RCC 7860 (cell line): ENCODE measurements around the gene PLCH1.

Source experiments
- DNase-seq: peaks from one replicate; pipeline ENCODE4 v3.0.0-alpha.2; 2015; ENCODE audit warnings: low spot score
- FAIRE-seq: peaks from 2 replicates; lab custom pipeline; 2012; peaks lifted over from hg19 to GRCh38; lab: Jason Lieb, UNC

Gene PLCH1

GRCh38 chr3:155391551-155391958 lies 353.3 kb downstream of the PLCH1 start:
- no peak for DNase-seq
- no peak for FAIRE-seq

- no peak for DNase-seq
- no peak for FAIRE-seq
Observed at GRCh38 chr3:155391104-155391503, 353.8 kb downstream of the PLCH1 start.

- DNase-seq (no peak), FAIRE-seq (no peak)
Observed at GRCh38 chr3:155390351-155390750, 354.5 kb downstream of the PLCH1 start.

- no peak for FAIRE-seq
- DNase-seq, result no peak
Observed at GRCh38 chr3:155388417-155388816, 356.5 kb downstream of the PLCH1 start.

GRCh38 chr3:155387571-155387970 lies 357.3 kb downstream of the PLCH1 start:
- no peak for FAIRE-seq
- DNase-seq, result no peak

- no peak for FAIRE-seq
Observed at GRCh38 chr3:155386919-155387318, 358.0 kb downstream of the PLCH1 start.

GRCh38 chr3:155385896-155386625 lies 358.8 kb downstream of the PLCH1 start:
- FAIRE-seq, result no peak
- DNase-seq, result no peak

More at GRCh38 chr3:155386919-155387318, 358.0 kb downstream of the PLCH1 start:
- no peak for DNase-seq

- DNase-seq (peak; percentile 33), FAIRE-seq (peak; percentile 31)
Observed at GRCh38 chr3:155382396-155383042, 362.4 kb downstream of the PLCH1 start.

GRCh38 chr3:155377847-155378246 lies 367.0 kb downstream of the PLCH1 start:
- FAIRE-seq (no peak), DNase-seq (no peak)

- DNase-seq (no peak), FAIRE-seq (no peak)
Observed at GRCh38 chr3:155377071-155377470, 367.8 kb downstream of the PLCH1 start.

GRCh38 chr3:155372281-155372680 lies 372.6 kb downstream of the PLCH1 start:
- FAIRE-seq (no peak), DNase-seq (no peak)

- FAIRE-seq (no peak), DNase-seq (no peak)
Observed at GRCh38 chr3:155370764-155371503, 373.9 kb downstream of the PLCH1 start.

GRCh38 chr3:155370198-155370597 lies 374.7 kb downstream of the PLCH1 start:
- FAIRE-seq, result no peak
- no peak for DNase-seq

GRCh38 chr3:155369735-155370134 lies 375.1 kb downstream of the PLCH1 start:
- FAIRE-seq (no peak), DNase-seq (no peak)

GRCh38 chr3:155369244-155369643 lies 375.6 kb downstream of the PLCH1 start:
- DNase-seq, result no peak
- no peak for FAIRE-seq

- FAIRE-seq (no peak), DNase-seq (no peak)
Observed at GRCh38 chr3:155368786-155369185, 376.1 kb downstream of the PLCH1 start.

GRCh38 chr3:155367506-155367905 lies 377.4 kb downstream of the PLCH1 start:
- no peak for FAIRE-seq
- no peak for DNase-seq

GRCh38 chr3:155365178-155365783 lies 379.6 kb downstream of the PLCH1 start:
- no peak for DNase-seq
- FAIRE-seq, result no peak

GRCh38 chr3:155364492-155364891 lies 380.4 kb downstream of the PLCH1 start:
- no peak for FAIRE-seq

GRCh38 chr3:155363690-155364070 lies 381.2 kb downstream of the PLCH1 start:
- no peak for FAIRE-seq
- DNase-seq, result no peak

More at GRCh38 chr3:155364492-155364891, 380.4 kb downstream of the PLCH1 start:
- no peak for DNase-seq
